Loucy (cell line): ENCODE results near the gene TSEN2.

ENCODE experiments used
- CTCF ChIP-seq: fragments of 200-600 bp; sonication (generic); conservative IDR thresholded peaks from 2 replicates; pipeline ENCODE4 v1.5.1; 2014; ENCODE audit warnings: mild to moderate bottlenecking, antibody characterized with exemption, low read length
- EZH2phosphoT487 ChIP-seq: fragments of 200-600 bp; IDR thresholded peaks from 2 replicates; pipeline ENCODE4 v1.6.1; 2018; ENCODE audit warnings: antibody characterized with exemption, mild to moderate bottlenecking, moderate library complexity, borderline replicate concordance

GRCh38 chr3:12521010-12521409 lies 36.7 kb downstream of the TSEN2 start:
- TF ChIP-seq CTCF (no peak), EZH2phosphoT487 (no peak)
